HepG2 (cell line): ENCODE results near the gene ATP11A. TPM values are rescaled to one million over a fixed set of nuclear protein-coding genes. Genes with fewer than 3 reads are reported as not detected.

Experiments
- ATM ChIP-seq: fragments of 450-650 bp; IDR thresholded peaks from 2 replicates; pipeline ENCODE4 v1.7.1; 2017; ENCODE audit warnings: mild to moderate bottlenecking, borderline replicate concordance
- BCL3 ChIP-seq: sonication (generic); formaldehyde crosslinking; IDR thresholded peaks from 2 replicates; pipeline ENCODE4 v1.5.1; 2020; ENCODE audit warnings: mild to moderate bottlenecking, missing genetic modification reagents, moderate library complexity
- ELF4 ChIP-seq: sonication (generic); formaldehyde crosslinking; IDR thresholded peaks from 2 replicates; pipeline ENCODE4 v1.5.0; 2020; ENCODE audit warnings: missing genetic modification reagents, mild to moderate bottlenecking, moderate library complexity, borderline replicate concordance
- GTF3A ChIP-seq: sonication (generic); formaldehyde crosslinking; conservative IDR thresholded peaks from 2 replicates; pipeline ENCODE4 v1.4.0; 2020; ENCODE audit warnings: mild to moderate bottlenecking, missing genetic modification reagents
- HIVEP1 ChIP-seq: sonication (generic); formaldehyde crosslinking; IDR thresholded peaks from 2 replicates; pipeline ENCODE4 v1.4.0; 2020; ENCODE audit warnings: mild to moderate bottlenecking, missing genetic modification reagents
- IKZF5 ChIP-seq: IDR thresholded peaks from 2 replicates; pipeline ENCODE4 v1.6.1; 2018; ENCODE audit warnings: missing genetic modification reagents, mild to moderate bottlenecking, missing compliant biosample characterization
- ISL2 ChIP-seq: sonication (generic); formaldehyde crosslinking; IDR thresholded peaks from 2 replicates; pipeline ENCODE4 v1.5.0; 2020; ENCODE audit warnings: missing genetic modification reagents
- MAF1 ChIP-seq: sonication (generic); formaldehyde crosslinking; IDR thresholded peaks from 2 replicates; pipeline ENCODE4 v1.5.0; 2020; ENCODE audit warnings: missing genetic modification reagents, borderline replicate concordance
- MTF1 ChIP-seq: sonication (generic); formaldehyde crosslinking; IDR thresholded peaks from 2 replicates; pipeline ENCODE4 v1.5.0; 2020; ENCODE audit warnings: missing genetic modification reagents
- NR0B2 ChIP-seq: sonication (generic); formaldehyde crosslinking; IDR thresholded peaks from 2 replicates; pipeline ENCODE4 v1.4.0; 2020; ENCODE audit warnings: mild to moderate bottlenecking, missing genetic modification reagents
- NR1H2 ChIP-seq: sonication (generic); formaldehyde crosslinking; IDR thresholded peaks from 2 replicates; pipeline ENCODE4 v1.8.1; 2022; ENCODE audit warnings: low read depth, missing genetic modification reagents, borderline replicate concordance
- RBM39 ChIP-seq: fragments of 200-400 bp; formaldehyde crosslinking; IDR thresholded peaks from one replicate; pipeline ENCODE4 v1.6.1; 2018; ENCODE audit warnings: antibody characterized with exemption, mild to moderate bottlenecking, low read depth, low read length; ENCODE audit not compliant: poor library complexity, severe bottlenecking
- STAT6 ChIP-seq: sonication (generic); formaldehyde crosslinking; IDR thresholded peaks from 2 replicates; pipeline ENCODE4 v1.4.0; 2020; ENCODE audit warnings: missing genetic modification reagents, mild to moderate bottlenecking, borderline replicate concordance
- SUZ12 ChIP-seq: fragments of 150-350 bp; IDR thresholded peaks from 2 replicates; pipeline ENCODE4 v1.6.1; 2014; ENCODE audit warnings: low read depth, low read length
- ZBTB4 ChIP-seq: sonication (generic); formaldehyde crosslinking; IDR thresholded peaks from 2 replicates; pipeline ENCODE4 v1.4.0; 2020; ENCODE audit warnings: missing genetic modification reagents, mild to moderate bottlenecking, borderline replicate concordance
- ZC3H13 ChIP-seq: sonication (generic); formaldehyde crosslinking; IDR thresholded peaks from 2 replicates; pipeline ENCODE4 v1.8.1; 2023; ENCODE audit warnings: mild to moderate bottlenecking, missing genetic modification reagents, moderate library complexity
- ZNF160 ChIP-seq: sonication (generic); formaldehyde crosslinking; IDR thresholded peaks from 2 replicates; pipeline ENCODE4 v1.8.0; 2022; ENCODE audit warnings: mild to moderate bottlenecking, inconsistent platforms, missing genetic modification reagents
- ZNF382 ChIP-seq: sonication (generic); formaldehyde crosslinking; IDR thresholded peaks from 2 replicates; pipeline ENCODE4 v1.5.0; 2020; ENCODE audit warnings: missing genetic modification reagents, mild to moderate bottlenecking, borderline replicate concordance
- ZNF616 ChIP-seq: sonication (generic); formaldehyde crosslinking; IDR thresholded peaks from 2 replicates; pipeline ENCODE4 v1.5.0; 2020; ENCODE audit warnings: low read depth, mild to moderate bottlenecking, missing genetic modification reagents
- polyA plus RNA-seq, 8 experiments: library from polyadenylated mRNA; depleted of rRNA in 3 of 8; stranded (reverse) in 7 of 8; unstranded in 1 of 8; fragments of >200 nt; fragmentation: Illumina TruSeq in 4 of 8; extraction: Trizol in 4 of 8; gene quantifications; 2 replicates each; pipeline versions ENCODE4 v1.2.1 to v1.2.3, GENCODE V29; 2011 to 2016; ENCODE audit warnings: low read depth in 4 of 8, missing spikeins in 1 of 8, mixed read lengths in 1 of 8; ENCODE audit not compliant: insufficient read depth in 1 of 8
- total RNA-seq, 5 experiments: library from RNA; depleted of rRNA; stranded (reverse); fragments of >200 nt; fragmentation: Illumina TruSeq; extraction: Trizol; gene quantifications; 2 replicates each; pipeline ENCODE4 v1.2.3, GENCODE V29; 2016; ENCODE audit warnings: low read depth in 1 of 5

ATP11A gene
- total and polyA plus RNA-seq, 2 of the 13 experiments (the other 11 are each of a cell fraction or from before 2014, with no cell fraction given): 18.4 to 20.1 TPM

GRCh38 chr13:112689303-112690245, at the start of gene ATP11A (continued):
- TF ChIP-seq IKZF5 (CRISPR knock-in tag) (peak; percentile 3; the same call in 1 of the 2 replicates), ISL2 (CRISPR knock-in tag) (peak; percentile 63; the same call in 1 of the 2 replicates), STAT6 (CRISPR knock-in tag) (no peak), SUZ12 (no peak), NR1H2 (CRISPR knock-in tag) (no peak), BCL3 (peak; percentile 68; the same call in 1 of the 2 replicates), ATM (no peak), HIVEP1 (CRISPR knock-in tag) (peak; percentile 23; the same call in 1 of the 2 replicates), ZC3H13 (CRISPR knock-in tag) (no peak), ELF4 (CRISPR knock-in tag) (no peak), ZNF160 (CRISPR knock-in tag) (no peak; the same call in 1 of the 2 replicates), ZNF382 (no peak), ZNF616 (peak; percentile 35; the same call in 1 of the 2 replicates), MAF1 (CRISPR knock-in tag) (0 out of 2 replicates have a peak, but pooled peaks have one; percentile 49), NR0B2 (CRISPR knock-in tag) (no peak), RBM39 (no peak), ZBTB4 (CRISPR knock-in tag) (no peak), GTF3A (CRISPR knock-in tag) (no peak), MTF1 (CRISPR knock-in tag) (peak; percentile 59; the same call in 1 of the 2 replicates)
